Bone marrow (tissue), 2 donors: ENCODE data around the gene AKAP5.

Experiments used
- DNase-seq, 2 donors: peaks; one replicate each; lab custom pipeline; 2025; lab: John Stamatoyannopoulos, UW

Gene AKAP5, protein sequence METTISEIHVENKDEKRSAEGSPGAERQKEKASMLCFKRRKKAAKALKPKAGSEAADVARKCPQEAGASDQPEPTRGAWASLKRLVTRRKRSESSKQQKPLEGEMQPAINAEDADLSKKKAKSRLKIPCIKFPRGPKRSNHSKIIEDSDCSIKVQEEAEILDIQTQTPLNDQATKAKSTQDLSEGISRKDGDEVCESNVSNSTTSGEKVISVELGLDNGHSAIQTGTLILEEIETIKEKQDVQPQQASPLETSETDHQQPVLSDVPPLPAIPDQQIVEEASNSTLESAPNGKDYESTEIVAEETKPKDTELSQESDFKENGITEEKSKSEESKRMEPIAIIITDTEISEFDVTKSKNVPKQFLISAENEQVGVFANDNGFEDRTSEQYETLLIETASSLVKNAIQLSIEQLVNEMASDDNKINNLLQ

DNA sequence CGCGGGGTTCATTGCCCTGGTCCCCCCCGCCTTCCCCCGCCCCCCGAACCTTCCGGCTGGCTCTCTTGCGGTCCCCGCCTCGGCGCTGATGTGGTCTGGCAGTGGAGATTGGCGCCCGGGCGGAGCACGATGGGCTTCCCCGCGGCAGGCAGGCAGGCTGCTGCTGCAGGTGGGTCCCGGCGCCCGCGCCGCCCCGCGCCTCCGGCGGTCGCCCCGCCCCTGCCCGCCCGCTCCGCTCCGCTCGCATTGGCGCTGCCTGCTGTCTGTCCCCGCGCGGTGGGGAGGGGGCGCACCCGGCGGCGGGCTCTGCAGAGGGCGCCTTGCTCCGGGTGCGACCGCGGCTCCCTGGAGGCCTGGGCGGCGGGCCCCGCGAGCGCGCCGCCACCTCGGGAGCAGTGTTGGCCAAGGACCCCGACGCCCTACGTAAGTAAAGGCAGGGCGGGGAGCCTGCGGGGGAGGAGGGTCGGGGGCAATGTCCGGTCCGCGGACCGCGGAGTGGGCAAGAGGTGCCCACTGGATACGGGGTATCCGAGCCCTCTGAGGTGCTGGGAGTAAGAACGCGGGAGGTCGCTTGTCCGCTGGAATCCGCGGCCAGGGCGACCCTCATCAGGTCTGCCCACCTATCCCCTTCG is at the start of gene AKAP5:
AKAP5 (plus strand) TSS at position 309 of the 632 bp plus-strand sequence. CDS start 2,896 bp downstream, outside the sequence.
- no peak for DNase-seq

- DNase-seq: no peak
These were observed 48.9 kb upstream of the AKAP5 start for GRCh38 chr14:64416348-64416932.

GRCh38 chr14:64417055-64417770 is 48.1 kb upstream of the AKAP5 start:
- DNase-seq: no peak

GRCh38 chr14:64417771-64418125 is 47.6 kb upstream of the AKAP5 start:
- DNase-seq: no peak

DNA sequence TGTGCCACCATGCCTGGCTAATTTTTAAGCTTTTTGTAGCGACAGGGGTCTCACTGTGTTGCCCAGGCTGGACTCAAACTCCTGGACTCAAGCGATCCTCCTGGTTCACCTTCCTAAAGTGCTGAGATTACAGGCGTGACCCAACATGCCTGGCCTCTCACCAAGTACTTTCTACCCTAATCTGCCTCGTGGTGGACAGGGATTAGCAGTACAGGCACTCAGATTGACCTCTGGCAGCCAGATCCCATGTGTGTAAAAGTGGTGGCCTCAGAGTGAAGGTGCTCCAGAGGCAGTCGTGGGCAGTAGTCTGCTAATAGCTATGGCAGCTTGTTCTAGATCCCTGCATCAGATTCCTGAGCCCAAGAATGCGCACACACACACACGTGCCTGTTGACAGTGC is 46.3 kb upstream of the AKAP5 start:
- DNase-seq: no peak

- no peak for DNase-seq
These were observed 44.1 kb upstream of the AKAP5 start for GRCh38 chr14:64421166-64421565.

- DNase-seq: no peak
These were observed 43.3 kb upstream of the AKAP5 start for GRCh38 chr14:64422005-64422404.

GRCh38 chr14:64422756-64423155 is 42.5 kb upstream of the AKAP5 start:
- no peak for DNase-seq

DNA sequence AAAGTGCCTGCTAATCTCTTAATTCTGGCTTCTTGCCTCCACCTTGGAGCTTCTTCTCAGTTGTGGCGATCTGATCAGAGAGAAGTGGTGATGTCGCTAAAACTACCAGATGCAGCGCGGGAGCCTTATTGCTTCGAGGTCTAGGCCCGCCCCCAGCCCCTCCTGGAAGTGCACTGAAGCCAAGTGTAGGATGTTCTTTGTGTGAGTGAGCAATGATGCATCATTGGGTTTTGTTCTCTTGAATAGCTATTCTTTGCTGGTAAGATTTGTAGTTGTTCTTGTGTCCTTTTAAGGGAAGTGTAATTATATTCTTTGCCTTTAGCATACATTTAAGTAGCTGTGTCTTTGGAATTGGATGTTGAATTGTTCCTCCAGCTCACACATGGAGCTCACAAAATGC is 41.3 kb upstream of the AKAP5 start:
- no peak for DNase-seq

GRCh38 chr14:64434528-64434927 is 30.8 kb upstream of the AKAP5 start:
- no peak for DNase-seq

- DNase-seq: no peak
These were observed 27.0 kb upstream of the AKAP5 start for GRCh38 chr14:64438181-64438841.

GRCh38 chr14:64439141-64439540 is 26.2 kb upstream of the AKAP5 start:
- no peak for DNase-seq

DNA sequence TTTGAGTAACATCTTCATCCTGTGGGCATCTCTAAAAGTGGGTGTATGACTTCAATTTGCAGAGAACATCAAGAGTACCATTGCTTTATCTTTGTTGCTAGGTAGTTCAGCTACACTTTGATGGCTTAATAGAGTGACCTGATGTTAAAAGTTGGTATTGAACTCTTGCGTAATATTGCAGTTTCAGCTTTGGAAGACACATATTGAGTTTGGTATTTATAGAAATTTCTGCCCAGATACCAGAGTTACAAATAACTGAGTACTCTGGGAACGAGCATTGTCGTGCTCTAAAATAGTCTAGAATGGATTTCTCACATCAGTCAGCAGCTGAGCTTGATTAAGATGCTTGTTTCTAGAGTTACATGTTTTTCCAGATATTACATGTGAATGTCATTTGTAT is 24.8 kb upstream of the AKAP5 start:
- no peak for DNase-seq

DNA sequence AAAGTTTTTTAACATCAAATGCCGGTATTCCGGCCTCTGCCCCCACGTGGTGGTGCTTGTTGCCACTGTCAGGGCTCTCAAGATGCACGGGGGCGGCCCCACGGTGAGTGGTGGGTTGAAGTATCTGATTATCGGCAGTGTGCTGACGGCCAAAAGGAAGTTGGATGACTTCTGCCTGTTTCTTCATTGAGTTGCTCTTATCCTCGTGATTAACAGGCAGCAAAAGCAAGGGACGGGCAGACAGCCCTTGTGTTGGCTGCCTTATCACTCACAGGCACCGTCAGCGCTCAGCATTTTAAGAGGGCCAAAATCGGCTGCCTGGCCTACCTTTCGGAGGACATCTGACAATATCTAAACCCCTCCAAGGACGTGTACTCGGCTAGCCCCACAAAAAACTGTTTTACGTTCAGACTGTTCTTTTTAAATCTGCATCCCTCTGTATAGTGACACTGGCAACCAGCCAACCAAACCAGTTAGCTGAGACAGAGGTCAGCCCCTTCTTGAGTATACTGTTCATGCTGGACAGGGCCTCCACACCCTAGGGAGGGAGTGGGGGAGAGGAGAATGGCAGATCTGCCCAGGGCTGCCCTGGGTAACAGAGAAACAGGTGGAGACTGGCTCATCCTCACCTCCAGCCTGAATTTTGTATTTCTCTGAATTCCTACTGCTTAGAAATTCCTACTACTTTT is 22.9 kb upstream of the AKAP5 start:
- no peak for DNase-seq

DNA sequence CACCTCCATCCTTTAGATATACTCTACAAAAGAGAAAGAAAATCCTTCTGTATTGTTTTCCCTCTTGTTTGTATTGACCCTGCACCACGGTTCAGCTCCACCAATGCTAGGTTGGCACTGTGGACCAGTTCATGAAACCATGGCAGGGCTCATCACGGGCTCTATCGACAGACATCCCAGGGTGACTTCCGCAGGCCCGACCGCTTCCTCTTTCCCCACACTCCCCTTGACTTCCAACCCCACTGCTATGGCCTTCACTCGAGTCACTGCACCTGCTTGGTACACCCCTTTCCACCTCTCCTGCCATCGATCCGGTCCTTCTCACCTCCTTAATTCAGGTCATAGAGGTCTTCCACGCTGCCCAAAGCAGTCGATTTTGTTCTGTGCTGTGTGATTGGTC is 21.2 kb upstream of the AKAP5 start:
- no peak for DNase-seq

GRCh38 chr14:64444984-64445845 is 20.1 kb upstream of the AKAP5 start:
- no peak for DNase-seq

DNA sequence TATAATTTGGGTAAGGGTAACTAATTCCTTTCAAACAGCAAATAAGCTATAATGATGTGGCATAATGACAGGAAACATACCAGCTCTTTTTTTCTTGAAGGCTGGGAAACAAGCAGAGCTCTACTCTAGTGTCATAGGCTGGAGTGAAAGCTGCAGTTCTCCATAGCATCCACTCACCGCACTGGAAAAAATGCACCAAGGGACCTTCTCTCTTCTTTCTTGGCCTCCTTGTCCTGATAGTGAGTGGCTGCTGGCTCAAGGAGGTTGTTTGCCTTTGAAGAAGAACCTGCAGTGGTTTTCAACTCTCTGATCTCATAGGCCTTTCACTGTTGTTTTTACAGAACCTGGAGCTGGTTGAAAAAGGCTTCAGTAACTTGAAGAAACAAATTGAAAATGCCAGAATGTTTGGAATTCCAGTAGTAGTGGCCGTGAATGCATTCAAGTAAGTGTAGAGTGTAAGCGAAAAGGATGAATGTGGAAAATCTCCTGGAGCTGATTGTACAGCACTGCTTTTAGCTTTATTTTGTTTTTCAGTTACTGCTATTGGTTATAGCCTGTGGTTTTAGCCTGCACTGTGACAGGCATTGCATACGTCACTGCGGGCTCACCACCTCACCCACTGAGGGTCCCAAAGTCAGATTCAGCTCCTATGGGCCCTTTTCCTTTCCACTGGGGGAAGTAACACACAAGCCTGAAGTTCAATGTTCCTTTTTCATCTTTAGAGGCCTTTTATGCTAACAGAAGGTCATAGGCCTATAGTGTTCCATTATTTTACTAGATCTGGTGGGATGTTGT is 17.2 kb upstream of the AKAP5 start:
- no peak for DNase-seq

DNA sequence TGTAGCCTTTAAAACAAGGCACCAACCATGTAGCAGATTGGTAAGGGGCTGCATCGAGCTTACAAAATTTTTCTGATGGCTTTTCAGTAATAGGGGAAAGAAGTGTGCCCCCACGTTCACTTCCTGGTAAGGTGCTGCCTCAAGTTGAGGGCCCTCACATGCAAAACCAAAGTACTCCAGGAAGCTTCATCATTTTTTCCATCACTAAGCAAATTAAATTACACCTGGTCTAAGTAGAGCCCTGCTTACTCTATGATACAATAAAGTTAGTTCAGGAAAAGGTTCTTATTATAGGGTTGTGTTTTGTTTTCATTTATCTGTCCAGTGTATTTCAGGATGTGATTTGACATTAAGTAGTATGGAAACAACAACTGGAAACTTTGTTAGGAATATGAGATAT is 15.0 kb upstream of the AKAP5 start:
- DNase-seq: no peak

DNA sequence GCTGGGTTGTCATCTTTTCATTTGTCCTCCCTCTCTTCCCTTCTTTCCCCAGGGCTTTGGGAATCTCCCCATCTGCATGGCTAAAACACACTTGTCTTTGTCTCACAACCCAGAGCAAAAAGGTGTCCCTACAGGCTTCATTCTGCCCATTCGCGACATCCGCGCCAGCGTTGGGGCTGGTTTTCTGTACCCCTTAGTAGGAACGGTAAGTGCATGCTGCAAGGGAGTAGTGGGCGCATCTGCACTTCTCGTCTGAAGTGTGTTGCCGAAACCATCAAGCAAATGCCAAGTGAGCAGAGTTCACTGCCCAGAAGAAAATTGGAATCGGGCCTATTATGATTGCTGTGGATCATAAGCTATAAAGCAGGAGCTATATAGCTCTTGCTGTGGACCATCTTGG is 10.6 kb upstream of the AKAP5 start:
- no peak for DNase-seq
